ENCODE results near the gene GPR39.
"Not testable (repeated sequence)": the region's sequence is repeated elsewhere in the genome, so short reads cannot be mapped to it uniquely, and the experiment has no call there.

GPR39 gene

GRCh38 chr2:132515010-132515409 lies 98.4 kb downstream of the GPR39 start:
- no peak for DNase-seq

- no peak for DNase-seq
Measured at GRCh38 chr2:132517386-132517785, 100.8 kb downstream of the GPR39 start.

GRCh38 chr2:132518302-132518701 lies 101.7 kb downstream of the GPR39 start:
- DNase-seq: no peak

GRCh38 chr2:132519566-132519965 lies 103.0 kb downstream of the GPR39 start:
- DNase-seq: no peak

- DNase-seq: no peak
Measured at GRCh38 chr2:132521341-132521740, 104.7 kb downstream of the GPR39 start.

- no peak for DNase-seq
Measured at GRCh38 chr2:132522901-132523300, 106.3 kb downstream of the GPR39 start.

- DNase-seq: not testable (repeated sequence)
Measured at GRCh38 chr2:132537061-132537460, 120.5 kb downstream of the GPR39 start.

GRCh38 chr2:132538331-132538855 lies 121.8 kb downstream of the GPR39 start:
- DNase-seq: no peak

- DNase-seq: no peak
Measured at GRCh38 chr2:132540166-132540565, 123.6 kb downstream of the GPR39 start.

- no peak for DNase-seq
Measured at GRCh38 chr2:132542953-132543569, 126.5 kb downstream of the GPR39 start.

- DNase-seq: no peak
Measured at GRCh38 chr2:132544006-132544630, 127.5 kb downstream of the GPR39 start.

GRCh38 chr2:132547090-132547687 lies 130.6 kb downstream of the GPR39 start:
- peak; percentile 26 for DNase-seq

GRCh38 chr2:132549935-132550670 lies 133.5 kb downstream of the GPR39 start:
- DNase-seq: no peak

GRCh38 chr2:132550946-132551345 lies 134.3 kb downstream of the GPR39 start:
- no peak for DNase-seq

- no peak for DNase-seq
Measured at GRCh38 chr2:132557694-132558093, 141.1 kb downstream of the GPR39 start.

GRCh38 chr2:132559326-132559725 lies 142.7 kb downstream of the GPR39 start:
- no peak for DNase-seq

GRCh38 chr2:132559921-132560320 lies 143.3 kb downstream of the GPR39 start:
- no peak for DNase-seq

- DNase-seq: no peak
Measured at GRCh38 chr2:132560562-132560961, 144.0 kb downstream of the GPR39 start.

- no peak for DNase-seq
Measured at GRCh38 chr2:132562245-132562644, 145.6 kb downstream of the GPR39 start.

GRCh38 chr2:132564065-132564464 lies 147.5 kb downstream of the GPR39 start:
- no peak for DNase-seq

GRCh38 chr2:132566379-132566778 lies 149.8 kb downstream of the GPR39 start:
- DNase-seq: no peak

GRCh38 chr2:132567682-132568081 lies 151.1 kb downstream of the GPR39 start:
- no peak for DNase-seq

- no peak for DNase-seq
Measured at GRCh38 chr2:132568656-132569055, 152.1 kb downstream of the GPR39 start.

Data from CD4-positive, alpha-beta T cell treated with Interleukin-17A for 1 hour (primary cell).